Vagina (tissue), 2 donors: ENCODE data around the gene TEX2. TPM values are rescaled to one million over a fixed set of nuclear protein-coding genes. Genes with fewer than 3 reads are reported as not detected.
A peak's percentile ranks its signal among the peaks of the same experiment; 100 is the strongest.
"Not testable (repeated sequence)": the region's sequence is repeated elsewhere in the genome, so short reads cannot be mapped to it uniquely, and the experiment has no call there.

Experiments
- DNase-seq, 2 donors: peaks; one replicate each; pipeline ENCODE4 v3.0.0-alpha.2; 2017; ENCODE audit errors: extremely low spot score in 2 of 2
- H3K27ac ChIP-seq: fragments of 200-600 bp; sonication (generic); one replicate; pipeline ENCODE4 v1.5.1; 2019
- H3K27me3 ChIP-seq: fragments of 200-600 bp; sonication (generic); one replicate; pipeline ENCODE4 v1.5.1; 2019
- H3K36me3 ChIP-seq, 2 donors: fragments of 200-600 bp; sonication (generic); one replicate each; pipeline ENCODE4 v1.5.1; 2017 to 2019
- H3K4me1 ChIP-seq: fragments of 200-600 bp; sonication (generic); one replicate; pipeline ENCODE4 v1.5.1; 2019
- H3K4me3 ChIP-seq, 2 donors: fragments of 200-600 bp; sonication (generic); 1 replicate in 1 of 2; 2 replicates in 1 of 2; pipeline ENCODE4 v1.5.1; 2016 to 2019
- H3K9me3 ChIP-seq: fragments of 200-600 bp; sonication (generic); one replicate; pipeline ENCODE4 v1.5.1; 2019
- POLR2A ChIP-seq, 2 donors: fragments of 450-650 bp; IDR thresholded peaks; one replicate each; pipeline ENCODE4 v1.6.1; 2017; ENCODE audit warnings: antibody characterized with exemption in 2 of 2, mild to moderate bottlenecking in 2 of 2, moderate library complexity in 2 of 2
- POLR2AphosphoS5 ChIP-seq, 2 donors: sonication (generic); formaldehyde crosslinking; IDR thresholded peaks; one replicate each; pipeline ENCODE4 v1.9.0; 2017; ENCODE audit warnings: antibody characterized with exemption in 2 of 2, mild to moderate bottlenecking in 2 of 2, low read depth in 1 of 2; ENCODE audit not compliant: insufficient read depth in 1 of 2
- intact Hi-C: fragments of 100-400 bp; cut with DNase I; formaldehyde crosslinking; loops from one replicate; pipeline ENCODE4 v1.15.1; 2023
- total RNA-seq: library from RNA; depleted of rRNA; stranded (reverse); fragments of >200 nt; gene quantifications from one replicate; pipeline ENCODE4 v1.2.3, GENCODE V29; 2016
- TF ChIP-seq, protein P1 (sequence below), 3 experiments: fragments of 450-650 bp in 2 of 3; fragments of 200-600 bp in 1 of 3; sonication (generic) in 1 of 3; IDR thresholded peaks; one replicate each; pipeline ENCODE4 v1.5.1; 2017 to 2019; ENCODE audit warnings: antibody characterized with exemption in 3 of 3, mild to moderate bottlenecking in 2 of 3, moderate library complexity in 2 of 3

Gene TEX2
- total RNA-seq, 1 donor from 2014 or later: 32.4 TPM

GRCh38 chr17:64171041-64171440 lies 92.0 kb downstream of the TEX2 start:
- DNase-seq: no peak
- intact Hi-C loops: no loop called here
- Histone ChIP-seq H3K4me3 (no peak overlapping the region), H3K4me1 (peaks cover 5% of the 10 kb centered on the region), H3K9me3 (no peaks in the 10 kb centered on the region), H3K27ac (no peak overlapping the region), H3K27me3 (no peaks in the 10 kb centered on the region), H3K36me3 (peaks cover 0 to 14% of the 10 kb centered on the region in 2 donors)
- peak in 1 of 2 donors; percentile 19 for TF ChIP-seq POLR2AphosphoS5 (IDR thresholded peaks at IDR 0.05; ENCODE audit: insufficient read depth in 1 of 2, low read depth in 1 of 2)
- TF ChIP-seq, protein P1, sequence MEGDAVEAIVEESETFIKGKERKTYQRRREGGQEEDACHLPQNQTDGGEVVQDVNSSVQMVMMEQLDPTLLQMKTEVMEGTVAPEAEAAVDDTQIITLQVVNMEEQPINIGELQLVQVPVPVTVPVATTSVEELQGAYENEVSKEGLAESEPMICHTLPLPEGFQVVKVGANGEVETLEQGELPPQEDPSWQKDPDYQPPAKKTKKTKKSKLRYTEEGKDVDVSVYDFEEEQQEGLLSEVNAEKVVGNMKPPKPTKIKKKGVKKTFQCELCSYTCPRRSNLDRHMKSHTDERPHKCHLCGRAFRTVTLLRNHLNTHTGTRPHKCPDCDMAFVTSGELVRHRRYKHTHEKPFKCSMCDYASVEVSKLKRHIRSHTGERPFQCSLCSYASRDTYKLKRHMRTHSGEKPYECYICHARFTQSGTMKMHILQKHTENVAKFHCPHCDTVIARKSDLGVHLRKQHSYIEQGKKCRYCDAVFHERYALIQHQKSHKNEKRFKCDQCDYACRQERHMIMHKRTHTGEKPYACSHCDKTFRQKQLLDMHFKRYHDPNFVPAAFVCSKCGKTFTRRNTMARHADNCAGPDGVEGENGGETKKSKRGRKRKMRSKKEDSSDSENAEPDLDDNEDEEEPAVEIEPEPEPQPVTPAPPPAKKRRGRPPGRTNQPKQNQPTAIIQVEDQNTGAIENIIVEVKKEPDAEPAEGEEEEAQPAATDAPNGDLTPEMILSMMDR (IDR thresholded peaks at IDR 0.05): no peak

DNA sequence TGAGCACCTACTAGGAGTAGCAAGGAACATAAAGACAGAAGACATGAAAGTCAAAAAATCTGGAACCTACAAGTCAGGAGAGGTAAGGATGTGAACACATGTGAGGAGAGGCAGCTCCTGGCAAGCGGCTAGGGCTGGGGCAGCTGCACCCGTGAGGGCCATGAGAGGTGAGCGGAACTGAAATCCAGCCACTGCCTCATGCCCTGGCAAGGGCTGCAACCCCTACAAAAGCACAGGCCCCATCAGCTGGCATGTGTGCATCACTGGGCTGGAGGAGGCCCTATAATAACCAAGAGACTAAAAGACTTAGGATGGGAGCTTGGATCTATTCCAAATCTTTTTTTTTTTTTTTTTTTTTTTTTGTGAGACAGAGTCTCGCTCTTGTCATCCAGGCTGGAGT lies 92.8 kb downstream of the TEX2 start:
- Histone ChIP-seq H3K36me3 (peaks cover 0 to 7% of the 10 kb centered on the region in 2 donors), H3K27ac (no peak overlapping the region), H3K4me3 (no peak overlapping the region), H3K9me3 (no peaks in the 10 kb centered on the region), H3K27me3 (no peaks in the 10 kb centered on the region), H3K4me1 (no peaks in the 10 kb centered on the region)
- intact Hi-C loops: no loop called here
- no peak for DNase-seq
- TF ChIP-seq POLR2AphosphoS5 (IDR thresholded peaks at IDR 0.05; ENCODE audit: insufficient read depth in 1 of 2, low read depth in 1 of 2): no peak
- TF ChIP-seq, protein P1 (IDR thresholded peaks at IDR 0.05): no peak
- no peak for TF ChIP-seq POLR2A (IDR thresholded peaks at IDR 0.05)

DNA sequence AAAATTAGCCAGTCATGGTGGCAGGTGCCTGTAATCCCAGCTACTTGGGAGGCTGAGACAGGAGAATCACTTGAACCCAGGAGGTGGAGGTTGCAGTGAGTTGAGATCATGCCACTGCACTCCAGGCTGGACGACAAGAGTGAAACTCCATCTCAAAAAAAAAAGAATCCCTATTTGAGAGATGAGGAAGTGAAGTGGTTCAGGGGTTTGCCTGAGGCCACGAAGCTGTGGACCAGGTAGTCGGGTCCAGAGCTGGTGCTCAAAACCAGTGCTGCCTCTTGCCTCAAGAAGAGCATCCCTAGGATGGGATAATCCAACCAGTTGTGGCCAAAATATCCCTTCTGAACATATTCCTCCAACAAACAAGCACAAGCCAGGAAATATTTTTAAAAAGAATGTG lies 95.4 kb downstream of the TEX2 start:
- H3K9me3 ChIP-seq, H3K27me3 ChIP-seq, H3K27ac ChIP-seq, H3K36me3 ChIP-seq, H3K4me1 ChIP-seq, intact Hi-C loops, H3K4me3 ChIP-seq, DNase-seq: not testable (repeated sequence)

DNA sequence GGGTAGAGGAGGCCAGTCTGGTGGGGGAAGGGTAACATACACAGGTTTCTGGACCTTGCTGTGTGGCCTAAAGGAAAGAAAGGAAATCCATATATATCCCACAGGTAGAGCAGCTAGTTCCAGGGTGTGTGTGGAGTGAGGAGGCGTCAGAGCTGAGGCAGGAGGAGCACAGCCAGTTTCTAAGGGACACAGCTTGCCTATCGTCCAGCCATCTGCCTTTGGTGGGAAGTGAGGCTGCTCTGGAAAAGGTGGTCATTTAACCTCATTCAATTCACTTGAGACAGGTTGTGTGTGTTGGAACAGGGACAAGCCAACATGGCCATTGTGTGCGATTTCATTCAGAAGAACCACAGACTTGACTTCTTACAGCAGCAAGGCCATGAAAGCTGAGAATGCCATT lies 96.2 kb downstream of the TEX2 start:
- H3K9me3 ChIP-seq: no peaks in the 10 kb centered on the region
- no peaks in the 10 kb centered on the region for H3K27me3 ChIP-seq
- TF ChIP-seq POLR2AphosphoS5 (IDR thresholded peaks at IDR 0.05; ENCODE audit: insufficient read depth in 1 of 2, low read depth in 1 of 2): no peak
- TF ChIP-seq POLR2A (IDR thresholded peaks at IDR 0.05): no peak
- TF ChIP-seq, protein P1 (IDR thresholded peaks at IDR 0.05): no peak
- no peak overlapping the region for H3K4me3 ChIP-seq
- peaks cover 13% of the 10 kb centered on the region for H3K4me1 ChIP-seq
- no peak for DNase-seq
- H3K36me3 ChIP-seq: peaks cover 0 to 5% of the 10 kb centered on the region in 2 donors
- H3K27ac ChIP-seq: peak overlapping the region; percentile 13
- intact Hi-C loops: no loop called here

DNA sequence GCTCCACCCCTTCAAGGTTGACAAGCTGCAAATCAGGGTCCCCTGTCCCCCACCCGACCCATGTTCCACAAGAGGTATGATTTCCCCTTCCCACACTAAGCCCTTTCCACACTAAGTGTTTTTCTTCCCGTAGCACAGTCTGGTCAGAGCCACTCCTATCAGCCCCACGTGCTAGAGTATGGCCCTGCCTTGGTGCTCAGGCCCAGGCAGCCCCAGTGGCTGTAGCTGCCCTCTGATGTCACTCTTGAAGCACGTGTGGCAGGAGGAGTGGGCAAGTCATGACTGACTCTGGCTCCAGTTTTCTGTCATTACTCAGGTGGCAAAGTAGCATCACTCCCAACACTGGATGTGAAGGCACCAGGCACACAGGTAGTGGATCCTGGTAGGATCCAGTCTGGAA lies 97.7 kb downstream of the TEX2 start:
- no peak overlapping the region for H3K27ac ChIP-seq
- DNase-seq: no peak
- TF ChIP-seq POLR2AphosphoS5 (IDR thresholded peaks at IDR 0.05; ENCODE audit: insufficient read depth in 1 of 2, low read depth in 1 of 2) (no peak), POLR2A (IDR thresholded peaks at IDR 0.05) (no peak)
- TF ChIP-seq, protein P1 (IDR thresholded peaks at IDR 0.05): no peak

More for the DNA sequence above, 97.7 kb downstream of the TEX2 start:
- Histone ChIP-seq H3K27me3 (no peaks in the 10 kb centered on the region), H3K4me1 (peaks cover 28% of the 10 kb centered on the region), H3K9me3 (no peaks in the 10 kb centered on the region), H3K36me3 (peaks cover 0 to 5% of the 10 kb centered on the region in 2 donors), H3K4me3 (no peak overlapping the region)
- intact Hi-C loops: no loop called here
